ENCODE results near the gene DUSP16. TPM values are rescaled to one million over a fixed set of nuclear protein-coding genes. Genes with fewer than 3 reads are reported as not detected.

The DUSP16 gene
- total RNA-seq, 1 donor from 2014 or later = 12.9 TPM

DNA sequence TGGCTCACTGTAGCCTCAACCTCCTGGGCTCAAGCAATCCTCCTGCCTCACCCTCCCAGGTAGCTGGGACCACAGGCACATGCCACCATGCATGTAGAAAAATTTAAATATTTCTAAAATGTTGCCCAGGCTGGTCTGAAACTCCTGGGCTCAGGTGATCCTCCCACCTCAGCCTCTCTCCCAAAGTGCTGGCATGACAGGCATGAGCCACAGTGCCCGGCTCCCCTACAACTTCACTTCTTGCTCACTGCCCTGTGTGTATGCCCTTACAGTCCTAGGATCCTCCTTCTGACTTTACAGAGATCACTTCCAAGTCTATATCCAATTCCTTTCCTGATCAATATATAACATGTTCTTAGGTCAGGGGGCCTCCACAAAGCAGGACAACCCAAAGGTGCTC, 25.2 kb upstream of the DUSP16 start:
- Mint-ChIP-seq H3K4me3 (ENCODE audit: unreplicated experiment) (no peak overlapping the region), H3K27me3 (ENCODE audit: unreplicated experiment) (peaks cover 2% of the 10 kb centered on the region), H3K9me3 (ENCODE audit: unreplicated experiment) (no peaks in the 10 kb centered on the region), H3K36me3 (ENCODE audit: low read depth, unreplicated experiment) (no peaks in the 10 kb centered on the region), H3K27ac (ENCODE audit: unreplicated experiment) (no peak overlapping the region), H3K4me1 (ENCODE audit: unreplicated experiment) (peaks cover 15% of the 10 kb centered on the region)
- TF ChIP-seq, protein P1, sequence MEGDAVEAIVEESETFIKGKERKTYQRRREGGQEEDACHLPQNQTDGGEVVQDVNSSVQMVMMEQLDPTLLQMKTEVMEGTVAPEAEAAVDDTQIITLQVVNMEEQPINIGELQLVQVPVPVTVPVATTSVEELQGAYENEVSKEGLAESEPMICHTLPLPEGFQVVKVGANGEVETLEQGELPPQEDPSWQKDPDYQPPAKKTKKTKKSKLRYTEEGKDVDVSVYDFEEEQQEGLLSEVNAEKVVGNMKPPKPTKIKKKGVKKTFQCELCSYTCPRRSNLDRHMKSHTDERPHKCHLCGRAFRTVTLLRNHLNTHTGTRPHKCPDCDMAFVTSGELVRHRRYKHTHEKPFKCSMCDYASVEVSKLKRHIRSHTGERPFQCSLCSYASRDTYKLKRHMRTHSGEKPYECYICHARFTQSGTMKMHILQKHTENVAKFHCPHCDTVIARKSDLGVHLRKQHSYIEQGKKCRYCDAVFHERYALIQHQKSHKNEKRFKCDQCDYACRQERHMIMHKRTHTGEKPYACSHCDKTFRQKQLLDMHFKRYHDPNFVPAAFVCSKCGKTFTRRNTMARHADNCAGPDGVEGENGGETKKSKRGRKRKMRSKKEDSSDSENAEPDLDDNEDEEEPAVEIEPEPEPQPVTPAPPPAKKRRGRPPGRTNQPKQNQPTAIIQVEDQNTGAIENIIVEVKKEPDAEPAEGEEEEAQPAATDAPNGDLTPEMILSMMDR (IDR thresholded peaks at IDR 0.05; ENCODE audit: unreplicated experiment) = no peak
- DNase-seq (ENCODE audit: low spot score) = no peak

DNA sequence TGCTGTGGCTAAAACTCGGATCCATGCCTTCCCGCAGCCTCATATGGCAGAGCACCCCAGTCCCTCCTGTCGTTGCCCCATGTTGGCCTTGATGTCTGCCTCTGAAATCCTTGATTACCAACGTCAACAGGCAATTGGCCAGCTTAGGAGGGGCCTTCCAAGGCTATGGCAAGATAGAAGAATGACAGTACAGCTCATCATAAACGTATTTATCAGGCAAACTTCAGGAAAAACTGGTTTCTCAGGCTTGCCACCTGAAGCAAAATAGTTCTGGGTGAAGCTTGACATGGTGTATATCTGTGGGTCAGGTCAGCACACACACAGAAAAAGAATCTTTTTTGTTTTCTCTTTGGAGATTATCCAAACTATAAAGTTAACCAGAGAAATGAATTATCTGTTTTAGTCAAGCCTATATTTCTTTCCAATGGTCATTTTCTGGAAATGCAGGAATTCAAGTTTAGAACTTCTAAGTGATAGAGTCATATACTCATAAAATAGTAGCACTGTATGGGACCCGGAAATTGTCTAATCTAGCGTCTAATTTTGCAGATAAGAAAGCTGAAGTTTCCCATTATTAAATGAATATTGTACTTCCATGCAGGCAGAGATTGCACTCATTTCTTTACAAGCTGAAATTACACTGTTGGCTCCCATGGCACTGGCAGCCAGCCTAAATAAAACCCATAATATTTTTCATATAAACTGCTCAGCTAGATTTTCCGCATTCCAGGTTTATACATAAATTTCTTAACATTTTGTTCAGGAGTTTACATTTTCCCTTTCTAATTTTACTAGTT, 24.4 kb upstream of the DUSP16 start:
- TF ChIP-seq, protein P1 (IDR thresholded peaks at IDR 0.05; ENCODE audit: unreplicated experiment) = no peak
- Mint-ChIP-seq H3K9me3 (ENCODE audit: unreplicated experiment) (no peaks in the 10 kb centered on the region), H3K27ac (ENCODE audit: unreplicated experiment) (no peak overlapping the region), H3K36me3 (ENCODE audit: low read depth, unreplicated experiment) (no peaks in the 10 kb centered on the region), H3K27me3 (ENCODE audit: unreplicated experiment) (peaks cover 2% of the 10 kb centered on the region), H3K4me1 (ENCODE audit: unreplicated experiment) (peaks cover 15% of the 10 kb centered on the region), H3K4me3 (ENCODE audit: unreplicated experiment) (no peak overlapping the region)
- DNase-seq (ENCODE audit: low spot score) = no peak

DNA sequence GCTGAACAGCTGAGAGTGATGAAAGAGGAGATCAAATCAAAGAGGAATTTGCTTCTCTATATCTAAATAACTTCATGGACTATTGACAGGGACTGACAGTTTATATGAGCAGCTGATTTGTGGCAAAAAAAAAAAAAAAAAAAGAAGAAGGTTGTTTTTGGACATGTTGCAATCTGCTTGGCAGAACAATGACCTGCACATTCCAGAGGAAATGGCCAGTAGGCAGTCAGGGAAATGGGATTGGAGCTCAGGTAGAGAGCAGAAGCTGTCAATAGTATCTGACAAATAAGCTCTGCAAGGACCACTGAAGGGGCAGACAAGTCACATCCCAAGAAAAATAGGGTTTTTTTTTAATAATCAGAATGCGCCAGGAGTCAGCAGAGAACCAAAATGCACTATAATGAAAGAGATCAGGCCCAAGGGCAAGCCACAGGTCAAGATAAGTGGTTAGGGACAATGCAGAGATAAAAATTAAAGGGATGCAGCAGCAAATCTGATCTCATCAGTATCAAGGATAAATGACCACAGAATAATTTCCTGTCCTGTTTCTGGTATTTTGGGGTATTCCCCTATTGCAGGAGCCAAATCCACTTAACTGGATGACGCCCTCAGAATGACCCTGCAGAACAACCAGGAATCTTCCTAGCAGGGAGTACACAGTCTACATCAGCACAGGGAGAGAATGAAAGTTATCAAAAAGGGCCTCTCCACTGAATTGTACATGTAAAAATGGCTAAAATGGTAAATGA, 22.6 kb upstream of the DUSP16 start:
- peaks cover 15% of the 10 kb centered on the region for H3K4me1 Mint-ChIP-seq (ENCODE audit: unreplicated experiment)
- peak; percentile 8 for DNase-seq (ENCODE audit: low spot score)
- H3K4me3 Mint-ChIP-seq (ENCODE audit: unreplicated experiment) = no peak overlapping the region
- TF ChIP-seq, protein P1 (IDR thresholded peaks at IDR 0.05; ENCODE audit: unreplicated experiment) = no peak
- peaks cover 2% of the 10 kb centered on the region for H3K27me3 Mint-ChIP-seq (ENCODE audit: unreplicated experiment)
- H3K36me3 Mint-ChIP-seq (ENCODE audit: low read depth, unreplicated experiment) = no peaks in the 10 kb centered on the region
- H3K27ac Mint-ChIP-seq (ENCODE audit: unreplicated experiment) = peak overlapping the region; percentile 55
- no peaks in the 10 kb centered on the region for H3K9me3 Mint-ChIP-seq (ENCODE audit: unreplicated experiment)

DNA sequence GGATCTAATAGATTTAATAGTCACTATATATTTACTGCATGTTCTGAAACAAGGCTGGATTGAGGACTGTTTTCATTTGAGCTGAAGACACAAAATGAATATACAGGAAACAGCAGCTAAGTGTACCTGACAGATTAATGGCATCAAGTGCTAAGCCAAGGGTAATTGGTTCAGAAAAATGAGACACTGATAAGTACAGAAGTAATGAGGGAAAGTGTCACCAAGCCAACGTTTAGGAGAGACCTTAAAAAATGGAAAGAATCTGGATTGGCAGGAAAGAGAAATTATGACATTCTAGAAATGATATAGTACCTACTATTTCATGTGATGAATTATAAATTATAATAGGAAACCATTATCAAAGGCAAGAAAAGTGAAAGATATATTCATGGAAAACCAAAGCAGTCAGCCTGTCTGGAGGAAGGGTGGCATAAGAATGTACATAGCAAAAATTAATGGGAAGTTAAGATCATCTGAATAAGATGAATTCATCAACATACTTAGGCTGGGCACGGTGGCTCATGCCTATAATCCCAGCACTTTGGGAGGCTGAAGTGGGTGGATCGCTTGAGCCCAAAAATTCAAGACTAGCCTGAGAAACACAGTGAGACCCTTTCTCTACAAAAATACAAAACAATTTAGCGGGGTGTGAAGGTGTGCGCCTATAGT, 21.0 kb upstream of the DUSP16 start:
- Mint-ChIP-seq H3K4me1 (ENCODE audit: unreplicated experiment) (peaks cover 15% of the 10 kb centered on the region), H3K4me3 (ENCODE audit: unreplicated experiment) (no peak overlapping the region), H3K27ac (ENCODE audit: unreplicated experiment) (no peak overlapping the region), H3K27me3 (ENCODE audit: unreplicated experiment) (no peaks in the 10 kb centered on the region), H3K9me3 (ENCODE audit: unreplicated experiment) (no peaks in the 10 kb centered on the region), H3K36me3 (ENCODE audit: low read depth, unreplicated experiment) (no peaks in the 10 kb centered on the region)
- no peak for DNase-seq (ENCODE audit: low spot score)
- TF ChIP-seq, protein P1 (IDR thresholded peaks at IDR 0.05; ENCODE audit: unreplicated experiment) = no peak

All from endothelial cell (in vitro differentiated cells).